ENCODE results near the gene CNNM1. TPM values are rescaled to one million over a fixed set of nuclear protein-coding genes. Genes with fewer than 3 reads are reported as not detected.
A peak's percentile ranks its signal among the peaks of the same experiment; 100 is the strongest.

Gene CNNM1
- total RNA-seq, 1 donor from 2014 or later, result 0.19 TPM

- peak overlapping the region; percentile 9 for H3K27ac ChIP-seq (replicated peaks)
- DNase-seq, result no peak
- H3K36me3 ChIP-seq, result peaks cover 63% of the 10 kb centered on the region
- H3K4me3 ChIP-seq, result no peak overlapping the region
- H3K27me3 ChIP-seq (ENCODE audit: low read depth), result no peaks in the 10 kb centered on the region
- intact Hi-C loops (cut with micrococcal nuclease), result no loop called here
- peaks cover 51% of the 10 kb centered on the region for H3K4me1 ChIP-seq
- H3K9me3 ChIP-seq (replicated peaks), result no peaks in the 10 kb centered on the region
- no peak for TF ChIP-seq CTCF (IDR thresholded peaks at IDR 0.05; ENCODE audit: borderline replicate concordance)
These were observed 66.7 kb downstream of the CNNM1 start for GRCh38 chr10:99395750-99396445.

GRCh38 chr10:99396471-99396870, 67.3 kb downstream of the CNNM1 start:
- Histone ChIP-seq H3K27me3 (ENCODE audit: low read depth) (no peaks in the 10 kb centered on the region), H3K4me3 (no peak overlapping the region), H3K9me3 (replicated peaks) (no peaks in the 10 kb centered on the region), H3K36me3 (peaks cover 68% of the 10 kb centered on the region), H3K27ac (replicated peaks) (no peak overlapping the region), H3K4me1 (peaks cover 45% of the 10 kb centered on the region)
- no peak for DNase-seq
- TF ChIP-seq CTCF (IDR thresholded peaks at IDR 0.05; ENCODE audit: borderline replicate concordance), result no peak
- intact Hi-C loops (cut with micrococcal nuclease), result no loop called here

- Histone ChIP-seq H3K36me3 (peaks cover 93% of the 10 kb centered on the region), H3K4me3 (no peak overlapping the region), H3K4me1 (peaks cover 22% of the 10 kb centered on the region), H3K27me3 (ENCODE audit: low read depth) (no peaks in the 10 kb centered on the region), H3K9me3 (replicated peaks) (no peaks in the 10 kb centered on the region), H3K27ac (replicated peaks) (no peak overlapping the region)
- intact Hi-C loops (cut with micrococcal nuclease), result no loop called here
- TF ChIP-seq CTCF (IDR thresholded peaks at IDR 0.05; ENCODE audit: borderline replicate concordance), result no peak
- DNase-seq, result no peak
These were observed 70.5 kb downstream of the CNNM1 start for GRCh38 chr10:99399664-99400063.

GRCh38 chr10:99403674-99404073, 74.5 kb downstream of the CNNM1 start:
- Histone ChIP-seq H3K36me3 (peaks cover 88% of the 10 kb centered on the region), H3K27me3 (ENCODE audit: low read depth) (no peaks in the 10 kb centered on the region), H3K4me3 (no peak overlapping the region), H3K4me1 (no peaks in the 10 kb centered on the region), H3K9me3 (replicated peaks) (no peaks in the 10 kb centered on the region), H3K27ac (replicated peaks) (no peak overlapping the region)
- no peak for DNase-seq
- TF ChIP-seq CTCF (IDR thresholded peaks at IDR 0.05; ENCODE audit: borderline replicate concordance), result no peak
- intact Hi-C loops (cut with micrococcal nuclease), result no loop called here

GRCh38 chr10:99406149-99406548, 77.0 kb downstream of the CNNM1 start:
- Histone ChIP-seq H3K4me1 (peaks cover 19% of the 10 kb centered on the region), H3K27me3 (ENCODE audit: low read depth) (no peaks in the 10 kb centered on the region), H3K36me3 (peaks cover 63% of the 10 kb centered on the region), H3K4me3 (no peak overlapping the region), H3K27ac (replicated peaks) (no peak overlapping the region), H3K9me3 (replicated peaks) (no peaks in the 10 kb centered on the region)
- intact Hi-C loops (cut with micrococcal nuclease), result no loop called here
- no peak for TF ChIP-seq CTCF (IDR thresholded peaks at IDR 0.05; ENCODE audit: borderline replicate concordance)
- no peak for DNase-seq
